ENCODE results near the gene PPP4R2.

- TF ChIP-seq CTCF (IDR thresholded peaks at IDR 0.05) (no peak), POLR2A (IDR thresholded peaks at IDR 0.05) (no peak)
Measured at GRCh38 chr3:73046195-73046594, 49.6 kb downstream of the PPP4R2 start.
